HepG2 (cell line): ENCODE results near the gene QRICH2. TPM values are rescaled to one million over a fixed set of nuclear protein-coding genes. Genes with fewer than 3 reads are reported as not detected.
A peak's percentile ranks its signal among the peaks of the same experiment; 100 is the strongest.

Source experiments
- ARHGAP35 ChIP-seq: sonication (generic); formaldehyde crosslinking; IDR thresholded peaks from 2 replicates; pipeline ENCODE4 v1.9.0; 2022; ENCODE audit warnings: mild to moderate bottlenecking, inconsistent platforms, moderate library complexity, missing genetic modification reagents, borderline replicate concordance
- DPF2 ChIP-seq: sonication (generic); formaldehyde crosslinking; IDR thresholded peaks from 2 replicates; pipeline ENCODE4 v1.4.0; 2020; ENCODE audit warnings: mild to moderate bottlenecking, low read depth, missing genetic modification reagents, borderline replicate concordance
- KAT2B ChIP-seq: fragments of 150-350 bp; IDR thresholded peaks from 2 replicates; pipeline ENCODE4 v1.6.1; 2014; ENCODE audit warnings: low read depth, low read length, borderline replicate concordance
- KDM6A ChIP-seq: IDR thresholded peaks from 2 replicates; pipeline ENCODE4 v1.6.1; 2016; ENCODE audit warnings: low read depth
- MBD4 ChIP-seq: IDR thresholded peaks from 2 replicates; pipeline ENCODE4 v1.6.1; 2012; ENCODE audit warnings: low read length, inconsistent platforms, borderline replicate concordance
- MTF2 ChIP-seq: sonication (generic); formaldehyde crosslinking; IDR thresholded peaks from 2 replicates; pipeline ENCODE4 v1.5.0; 2020; ENCODE audit warnings: missing genetic modification reagents, borderline replicate concordance
- MXI1 ChIP-seq: IDR thresholded peaks from 3 replicates; pipeline ENCODE4 v1.6.1; 2012; ENCODE audit warnings: low read depth, low read length, inconsistent platforms, borderline replicate concordance
- NFE2L2 ChIP-seq: fragments of 150-350 bp; IDR thresholded peaks from 2 replicates; pipeline ENCODE4 v1.6.1; 2014; ENCODE audit warnings: low read length
- NFIB ChIP-seq: sonication (generic); formaldehyde crosslinking; IDR thresholded peaks from 2 replicates; pipeline ENCODE4 v1.9.0; 2021; ENCODE audit warnings: missing genetic modification reagents, mild to moderate bottlenecking, borderline replicate concordance
- PAX8 ChIP-seq: sonication (generic); formaldehyde crosslinking; IDR thresholded peaks from 2 replicates; pipeline ENCODE4 v1.8.0; 2022; ENCODE audit warnings: mild to moderate bottlenecking, missing genetic modification reagents, borderline replicate concordance
- POLR2AphosphoS2 ChIP-seq: IDR thresholded peaks from 2 replicates; pipeline ENCODE4 v1.6.1; 2011; ENCODE audit warnings: low read depth, low read length, improper control_type of control experiment
- REL ChIP-seq: sonication (generic); formaldehyde crosslinking; conservative IDR thresholded peaks from 2 replicates; pipeline ENCODE4 v1.8.0; 2022; ENCODE audit warnings: mild to moderate bottlenecking, missing genetic modification reagents, moderate library complexity
- SAFB2 ChIP-seq: sonication (generic); formaldehyde crosslinking; IDR thresholded peaks from 2 replicates; pipeline ENCODE4 v1.5.1; 2020; ENCODE audit warnings: missing genetic modification reagents, low read depth, mild to moderate bottlenecking, borderline replicate concordance
- STAT5B ChIP-seq: sonication (generic); formaldehyde crosslinking; IDR thresholded peaks from 2 replicates; pipeline ENCODE4 v1.4.0; 2020; ENCODE audit warnings: missing genetic modification reagents
- ZFP36 ChIP-seq: fragments of 150-350 bp; IDR thresholded peaks from 2 replicates; pipeline ENCODE4 v1.6.1; 2018; ENCODE audit warnings: borderline replicate concordance, low read length, low read depth; ENCODE audit not compliant: partially characterized antibody
- ZFP36L2 ChIP-seq: sonication (generic); formaldehyde crosslinking; IDR thresholded peaks from 2 replicates; pipeline ENCODE4 v1.4.0; 2020; ENCODE audit warnings: missing genetic modification reagents
- ZFYVE20 ChIP-seq: sonication (generic); formaldehyde crosslinking; IDR thresholded peaks from 2 replicates; pipeline ENCODE4 v1.8.0; 2023; ENCODE audit warnings: low read depth, mild to moderate bottlenecking, moderate library complexity, missing genetic modification reagents, borderline replicate concordance
- ZKSCAN5 ChIP-seq: sonication (generic); formaldehyde crosslinking; IDR thresholded peaks from 2 replicates; pipeline ENCODE4 v1.5.1; 2020; ENCODE audit warnings: mild to moderate bottlenecking, missing genetic modification reagents
- ZNF260 ChIP-seq: sonication (generic); formaldehyde crosslinking; IDR thresholded peaks from 2 replicates; pipeline ENCODE4 v1.4.0; 2020; ENCODE audit warnings: missing genetic modification reagents, low read depth, mild to moderate bottlenecking, borderline replicate concordance
- ZNF672 ChIP-seq: sonication (generic); formaldehyde crosslinking; IDR thresholded peaks from 2 replicates; pipeline ENCODE4 v1.8.1; 2022; ENCODE audit warnings: missing genetic modification reagents
- ZNF775 ChIP-seq: sonication (generic); formaldehyde crosslinking; IDR thresholded peaks from 2 replicates; pipeline ENCODE4 v1.4.0; 2020; ENCODE audit warnings: missing genetic modification reagents, mild to moderate bottlenecking, moderate library complexity, borderline replicate concordance
- polyA plus RNA-seq, 8 experiments: library from polyadenylated mRNA; depleted of rRNA in 3 of 8; stranded (reverse) in 7 of 8; unstranded in 1 of 8; fragments of >200 nt; fragmentation: Illumina TruSeq in 4 of 8; extraction: Trizol in 4 of 8; gene quantifications; 2 replicates each; pipeline versions ENCODE4 v1.2.1 to v1.2.3, GENCODE V29; 2011 to 2016; ENCODE audit warnings: low read depth in 4 of 8, missing spikeins in 1 of 8, mixed read lengths in 1 of 8; ENCODE audit not compliant: insufficient read depth in 1 of 8
- total RNA-seq, 5 experiments: library from RNA; depleted of rRNA; stranded (reverse); fragments of >200 nt; fragmentation: Illumina TruSeq; extraction: Trizol; gene quantifications; 2 replicates each; pipeline ENCODE4 v1.2.3, GENCODE V29; 2016; ENCODE audit warnings: low read depth in 1 of 5
- TF ChIP-seq, protein P1 (sequence below): sonication (generic); formaldehyde crosslinking; IDR thresholded peaks from 2 replicates; pipeline ENCODE4 v1.4.0; 2020; ENCODE audit warnings: missing genetic modification reagents
- TF ChIP-seq, protein P2 (sequence below): sonication (generic); formaldehyde crosslinking; IDR thresholded peaks from 2 replicates; pipeline ENCODE4 v1.5.0; 2020; ENCODE audit warnings: mild to moderate bottlenecking, missing genetic modification reagents
- TF ChIP-seq, protein P3 (sequence below): sonication (generic); formaldehyde crosslinking; IDR thresholded peaks from 2 replicates; pipeline ENCODE4 v1.4.0; 2020; ENCODE audit warnings: mild to moderate bottlenecking, missing genetic modification reagents

The QRICH2 gene
- total and polyA plus RNA-seq, 2 of the 13 experiments (the other 11 are each of a cell fraction or from before 2014, with no cell fraction given) = 3.7 to 5.7 TPM

DNA sequence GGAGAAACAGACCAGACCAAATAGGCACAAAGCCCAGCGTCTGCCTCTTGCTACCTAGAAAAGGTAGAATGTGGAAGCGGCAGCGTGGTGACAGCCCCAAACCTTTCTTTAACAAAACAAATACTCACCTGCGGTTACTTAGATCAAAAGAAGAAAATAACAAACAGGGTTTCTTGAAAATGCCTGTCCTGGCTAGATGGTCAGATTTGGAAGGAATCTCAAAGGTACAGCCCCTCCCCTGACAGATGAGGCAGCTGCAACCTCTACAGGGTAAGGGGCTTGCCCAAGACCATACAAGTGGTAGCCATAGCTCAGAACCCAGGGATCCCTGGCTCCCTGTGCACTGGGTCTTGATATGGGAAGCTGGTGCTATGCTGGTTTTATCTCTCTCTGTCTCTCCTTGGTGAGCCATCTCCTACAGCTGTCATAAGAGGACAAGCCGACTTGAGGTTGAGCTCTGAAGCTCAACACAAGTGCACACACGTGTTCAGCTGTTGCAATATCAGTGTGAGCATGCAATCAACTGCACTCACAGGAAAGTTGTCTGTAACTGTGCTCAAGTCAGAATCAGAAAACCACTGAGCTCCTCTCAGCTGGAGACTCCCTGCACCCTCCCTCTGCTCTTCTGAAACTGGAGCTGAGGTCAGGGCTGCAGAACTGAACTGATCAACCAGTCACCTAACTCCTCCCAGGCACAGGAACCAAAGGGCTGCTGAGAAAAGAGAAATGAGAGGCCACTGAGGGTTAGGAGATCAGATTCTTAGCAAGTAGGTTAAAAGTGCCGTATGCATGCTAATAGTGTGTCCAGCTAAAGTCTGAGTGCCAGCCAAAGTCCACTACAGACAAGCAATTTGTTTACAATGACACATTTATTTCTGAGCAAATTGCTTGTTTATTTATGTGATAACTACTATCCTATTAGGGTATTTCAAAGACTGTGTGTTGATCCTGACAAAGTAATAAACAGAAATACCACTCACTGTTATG is 61.7 kb downstream of the QRICH2 start (continued):
- TF ChIP-seq, protein P1, sequence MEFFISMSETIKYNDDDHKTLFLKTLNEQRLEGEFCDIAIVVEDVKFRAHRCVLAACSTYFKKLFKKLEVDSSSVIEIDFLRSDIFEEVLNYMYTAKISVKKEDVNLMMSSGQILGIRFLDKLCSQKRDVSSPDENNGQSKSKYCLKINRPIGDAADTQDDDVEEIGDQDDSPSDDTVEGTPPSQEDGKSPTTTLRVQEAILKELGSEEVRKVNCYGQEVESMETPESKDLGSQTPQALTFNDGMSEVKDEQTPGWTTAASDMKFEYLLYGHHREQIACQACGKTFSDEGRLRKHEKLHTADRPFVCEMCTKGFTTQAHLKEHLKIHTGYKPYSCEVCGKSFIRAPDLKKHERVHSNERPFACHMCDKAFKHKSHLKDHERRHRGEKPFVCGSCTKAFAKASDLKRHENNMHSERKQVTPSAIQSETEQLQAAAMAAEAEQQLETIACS (CRISPR knock-in tag) = no peak
- TF ChIP-seq MXI1 (peak; percentile 60; the same call in 1 of the 3 replicates), ARHGAP35 (no peak), ZFP36 (no peak), NFIB (CRISPR knock-in tag) (no peak), MTF2 (CRISPR knock-in tag) (0 out of 2 replicates have a peak, but pooled peaks have one; percentile 75), ZNF260 (CRISPR knock-in tag) (no peak), DPF2 (CRISPR knock-in tag) (no peak), POLR2AphosphoS2 (no peak), ZKSCAN5 (no peak), PAX8 (no peak), SAFB2 (CRISPR knock-in tag) (no peak), REL (no peak), ZNF775 (CRISPR knock-in tag) (no peak), ZNF672 (CRISPR knock-in tag) (no peak), ZFP36L2 (CRISPR knock-in tag) (no peak), STAT5B (CRISPR knock-in tag) (no peak), NFE2L2 (no peak), MBD4 (no peak), KDM6A (0 out of 2 replicates have a peak, but pooled peaks have one; percentile 22), ZFYVE20 (CRISPR knock-in tag) (no peak), KAT2B (no peak)
- TF ChIP-seq, protein P2, sequence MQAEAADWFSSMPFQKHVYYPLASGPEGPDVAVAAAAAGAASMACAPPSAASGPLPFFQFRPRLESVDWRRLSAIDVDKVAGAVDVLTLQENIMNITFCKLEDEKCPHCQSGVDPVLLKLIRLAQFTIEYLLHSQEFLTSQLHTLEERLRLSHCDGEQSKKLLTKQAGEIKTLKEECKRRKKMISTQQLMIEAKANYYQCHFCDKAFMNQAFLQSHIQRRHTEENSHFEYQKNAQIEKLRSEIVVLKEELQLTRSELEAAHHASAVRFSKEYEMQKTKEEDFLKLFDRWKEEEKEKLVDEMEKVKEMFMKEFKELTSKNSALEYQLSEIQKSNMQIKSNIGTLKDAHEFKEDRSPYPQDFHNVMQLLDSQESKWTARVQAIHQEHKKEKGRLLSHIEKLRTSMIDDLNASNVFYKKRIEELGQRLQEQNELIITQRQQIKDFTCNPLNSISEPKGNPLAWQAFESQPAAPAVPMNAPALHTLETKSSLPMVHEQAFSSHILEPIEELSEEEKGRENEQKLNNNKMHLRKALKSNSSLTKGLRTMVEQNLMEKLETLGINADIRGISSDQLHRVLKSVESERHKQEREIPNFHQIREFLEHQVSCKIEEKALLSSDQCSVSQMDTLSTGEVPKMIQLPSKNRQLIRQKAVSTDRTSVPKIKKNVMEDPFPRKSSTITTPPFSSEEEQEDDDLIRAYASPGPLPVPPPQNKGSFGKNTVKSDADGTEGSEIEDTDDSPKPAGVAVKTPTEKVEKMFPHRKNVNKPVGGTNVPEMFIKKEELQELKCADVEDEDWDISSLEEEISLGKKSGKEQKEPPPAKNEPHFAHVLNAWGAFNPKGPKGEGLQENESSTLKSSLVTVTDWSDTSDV (CRISPR knock-in tag) = no peak
- TF ChIP-seq, protein P3, sequence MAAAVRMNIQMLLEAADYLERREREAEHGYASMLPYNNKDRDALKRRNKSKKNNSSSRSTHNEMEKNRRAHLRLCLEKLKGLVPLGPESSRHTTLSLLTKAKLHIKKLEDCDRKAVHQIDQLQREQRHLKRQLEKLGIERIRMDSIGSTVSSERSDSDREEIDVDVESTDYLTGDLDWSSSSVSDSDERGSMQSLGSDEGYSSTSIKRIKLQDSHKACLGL (CRISPR knock-in tag) = no peak
